HG03280 (cell line): ENCODE results near the gene JPH3.
A peak's percentile ranks its signal among the peaks of the same experiment; 100 is the strongest.

ENCODE experiments used
- ATAC-seq: cut with Tn5 transposase; IDR thresholded peaks from one replicate; pipeline ENCODE4 v1.9.1; 2021; ENCODE audit warnings: mild to moderate bottlenecking, moderate library complexity; ENCODE audit not compliant: unreplicated experiment

Gene JPH3

DNA sequence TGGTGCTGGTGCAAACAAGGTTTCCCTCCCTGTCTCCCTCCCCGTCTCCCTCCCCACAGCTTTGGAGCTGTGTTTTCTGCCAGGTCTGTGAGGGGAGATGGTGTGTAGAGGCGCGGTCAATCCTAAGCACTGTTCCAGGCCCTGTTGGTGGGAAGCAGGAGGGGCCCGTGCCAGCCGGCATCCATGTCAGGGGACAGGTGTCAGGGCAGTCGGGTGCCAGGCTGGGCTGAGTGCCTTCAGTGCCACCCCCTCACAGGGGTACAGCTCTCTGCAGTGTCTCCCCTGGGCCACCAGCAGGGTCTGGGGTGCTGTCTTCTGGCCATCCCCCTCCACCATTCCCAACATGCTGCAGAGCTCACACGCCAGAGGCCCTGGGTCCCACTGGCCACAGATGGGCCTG lies 89.9 kb downstream of the JPH3 start:
- ATAC-seq, result no peak

DNA sequence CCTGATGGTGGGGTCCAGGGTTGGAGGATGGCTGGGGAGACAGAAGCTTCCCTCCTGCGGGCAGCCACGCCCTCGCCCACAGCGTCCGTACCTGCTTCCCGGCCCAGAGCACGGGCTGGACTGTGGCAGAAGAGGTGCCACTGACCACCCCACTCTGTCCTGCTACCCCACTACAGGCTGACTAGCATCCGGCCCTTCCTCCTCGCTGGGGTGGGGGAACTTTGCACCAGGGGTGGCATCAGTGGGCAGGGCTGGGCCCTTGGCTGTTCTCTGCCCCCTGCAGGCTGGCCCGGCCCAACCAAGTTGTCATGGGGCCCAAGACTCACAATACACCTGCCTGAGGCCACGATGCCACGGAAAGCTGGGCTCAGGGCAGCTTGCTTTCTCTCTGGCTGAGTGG lies 90.4 kb downstream of the JPH3 start:
- ATAC-seq, result no peak

DNA sequence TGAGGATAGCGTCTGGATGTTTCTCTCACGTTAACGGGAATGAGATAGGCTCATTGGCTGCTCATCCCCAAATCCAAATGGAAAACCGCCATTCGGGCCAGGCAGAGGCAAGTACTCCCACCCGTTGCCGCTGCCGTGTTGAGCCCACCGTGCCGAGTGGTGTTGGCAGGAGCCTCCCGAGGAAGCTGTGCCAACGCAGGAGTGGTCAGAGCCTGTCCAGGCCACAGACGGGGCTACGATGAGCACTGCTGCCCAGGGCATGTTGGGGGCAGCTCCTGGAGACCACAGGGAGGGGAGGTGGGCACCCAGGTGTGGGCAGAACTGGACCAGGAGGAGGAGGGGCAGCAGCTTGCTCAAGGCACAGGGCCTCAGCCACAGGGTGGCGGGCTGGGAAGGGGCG lies 91.5 kb downstream of the JPH3 start:
- no peak for ATAC-seq

DNA sequence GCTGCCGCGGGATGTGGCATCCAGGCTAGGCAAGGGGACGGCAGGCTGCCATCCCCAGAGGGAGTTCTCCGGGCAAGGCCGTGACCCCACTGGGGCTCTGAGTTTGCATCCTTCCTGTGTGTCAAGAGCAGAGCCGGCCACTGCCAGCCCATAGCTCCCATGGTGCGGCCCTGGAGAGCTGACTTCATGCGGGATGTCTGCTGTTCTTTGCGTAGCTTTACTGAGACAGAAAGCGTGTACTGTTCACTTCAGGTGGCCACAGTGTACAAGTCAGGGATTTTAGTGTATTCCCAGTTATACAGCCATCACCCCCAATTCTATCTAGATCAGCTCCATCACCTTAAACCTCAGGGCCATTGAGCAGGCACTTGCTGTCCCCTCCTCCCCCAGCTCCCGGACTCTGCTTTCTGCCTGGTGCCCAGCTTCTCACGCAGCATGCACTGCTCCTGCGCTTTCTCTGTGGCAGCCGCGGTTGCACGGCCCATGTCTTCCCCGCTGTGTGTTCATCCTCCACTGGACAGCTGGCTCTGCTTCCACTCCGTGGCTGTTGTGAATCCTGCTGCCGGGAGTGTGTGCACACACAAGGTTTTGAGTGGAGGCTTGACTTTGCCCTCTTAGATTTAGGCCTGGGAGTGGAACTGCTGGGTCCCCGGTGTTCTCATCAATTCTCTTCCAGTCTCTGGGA lies 92.3 kb downstream of the JPH3 start:
- ATAC-seq, result no peak

DNA sequence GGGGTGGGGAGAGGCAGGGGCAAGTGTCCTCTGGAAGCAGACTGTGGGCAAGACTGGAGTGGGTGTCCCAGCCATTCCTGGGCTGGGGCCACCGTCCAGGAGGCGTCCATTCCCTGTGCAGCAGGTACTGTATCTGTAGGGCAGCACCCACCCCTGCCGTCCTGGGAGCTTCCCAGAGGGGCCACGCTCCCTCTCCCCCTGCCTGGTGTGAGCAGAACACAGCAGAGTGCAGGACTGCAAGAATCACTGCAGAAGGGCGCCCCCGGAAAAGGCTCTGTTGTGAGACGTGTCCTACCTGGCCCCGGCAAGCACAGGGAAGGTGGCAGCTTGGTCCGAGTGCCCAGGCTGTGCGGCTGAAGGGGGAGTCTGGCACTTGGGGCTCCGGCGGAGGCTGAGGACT lies 93.2 kb downstream of the JPH3 start:
- no peak for ATAC-seq

DNA sequence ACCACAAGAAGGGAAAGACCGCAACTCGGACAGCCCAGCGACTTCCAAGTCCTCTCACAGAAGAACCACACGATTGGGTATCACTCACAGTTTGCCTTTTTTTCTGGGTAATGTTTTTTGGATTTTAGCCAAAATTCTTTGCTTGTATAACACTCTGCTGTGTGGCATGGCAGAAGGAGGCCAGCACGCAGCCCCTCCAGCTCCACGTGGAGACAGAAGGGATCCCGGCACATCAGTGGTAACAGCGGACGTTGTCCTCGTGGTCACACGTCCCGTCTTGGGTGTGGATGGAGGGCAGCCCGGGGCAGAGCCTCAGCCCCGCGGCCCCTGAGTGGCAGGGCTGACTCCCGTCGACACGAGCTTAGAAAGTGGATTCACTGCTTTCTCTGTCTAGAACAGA lies 94.4 kb downstream of the JPH3 start:
- ATAC-seq, result no peak

DNA sequence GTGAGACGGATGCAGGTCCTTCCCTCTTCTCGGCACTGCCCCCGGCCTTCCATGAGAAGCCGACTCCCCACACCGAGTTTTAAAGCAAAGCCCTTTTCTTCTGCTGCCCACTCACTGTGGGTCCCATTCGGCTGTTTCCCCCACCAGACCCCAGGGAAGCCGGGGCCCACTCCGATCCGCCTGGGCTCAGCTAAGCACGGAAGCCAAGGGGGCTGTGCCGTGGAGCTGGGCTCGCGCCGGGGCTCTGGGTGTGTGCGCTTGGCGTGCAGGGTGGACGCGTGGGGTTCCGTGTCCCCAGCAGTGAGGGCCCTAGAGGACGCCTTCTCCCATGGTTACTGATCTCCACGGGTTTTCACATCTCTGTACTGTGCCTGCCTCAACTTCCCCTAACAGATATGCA lies 94.9 kb downstream of the JPH3 start:
- no peak for ATAC-seq

DNA sequence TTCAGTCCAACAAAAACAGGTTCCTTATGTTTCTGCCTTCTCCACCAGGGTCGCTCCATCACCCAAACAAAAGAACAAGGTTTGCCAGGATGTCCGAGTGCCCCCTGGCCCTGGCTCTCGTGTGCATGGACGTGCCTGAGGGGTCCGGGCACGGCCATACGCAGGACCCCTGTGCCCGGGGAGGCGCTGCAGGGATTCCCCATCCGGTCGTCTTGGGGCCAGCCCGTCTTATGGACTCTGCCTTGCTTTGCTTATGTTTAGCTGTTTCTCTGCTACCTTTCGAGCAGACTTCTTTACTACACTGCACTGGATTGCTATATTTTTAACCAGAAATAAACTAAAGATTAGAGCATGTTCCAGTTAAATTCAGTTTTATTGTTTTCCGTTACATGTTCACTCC lies 95.5 kb downstream of the JPH3 start:
- ATAC-seq, result no peak

DNA sequence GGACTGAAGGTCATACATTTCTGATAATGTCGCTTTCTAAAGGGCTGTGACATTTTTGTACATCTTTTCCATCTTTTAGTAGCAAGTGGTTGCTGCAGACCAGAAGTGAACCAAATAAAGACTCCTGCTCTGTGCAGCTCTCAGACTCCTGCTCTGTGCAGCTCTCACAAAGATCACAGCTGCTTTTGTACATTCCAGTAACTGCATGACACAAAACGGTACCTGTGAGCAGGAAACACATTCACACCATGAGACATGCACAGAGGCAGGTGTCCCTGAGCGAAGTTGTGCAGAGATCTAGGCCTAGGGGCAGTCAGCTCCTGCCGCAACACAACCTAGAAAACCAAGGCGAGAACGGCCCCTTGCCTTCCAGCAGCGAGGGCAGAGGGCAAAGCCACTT lies 95.9 kb downstream of the JPH3 start:
- ATAC-seq, result no peak

DNA sequence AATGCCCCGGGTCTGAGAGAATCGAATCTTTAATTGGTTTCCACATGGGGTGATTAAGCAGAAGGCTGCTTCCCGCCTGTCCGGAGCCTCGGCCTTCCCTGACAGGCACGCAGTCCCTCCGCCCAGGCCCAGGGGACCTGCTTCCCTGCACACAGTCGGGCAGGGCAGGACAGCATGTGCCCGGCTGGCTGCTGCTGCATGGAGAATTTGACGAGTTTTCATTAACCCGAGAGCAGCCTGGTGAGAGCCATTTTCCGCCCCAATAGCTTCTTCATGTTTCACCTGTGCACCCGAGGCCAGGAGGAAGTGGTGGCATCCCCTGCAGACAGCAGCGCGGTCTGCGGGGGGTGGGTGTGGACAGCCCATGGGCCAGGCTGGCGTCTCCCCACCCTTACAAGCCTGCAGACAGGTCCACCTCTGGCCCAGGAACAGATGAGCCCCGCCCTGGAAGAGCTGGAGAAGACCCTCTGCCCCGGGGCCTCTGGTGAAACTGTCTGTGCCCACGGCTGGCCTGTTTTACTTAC lies 96.4 kb downstream of the JPH3 start:
- ATAC-seq, result no peak

DNA sequence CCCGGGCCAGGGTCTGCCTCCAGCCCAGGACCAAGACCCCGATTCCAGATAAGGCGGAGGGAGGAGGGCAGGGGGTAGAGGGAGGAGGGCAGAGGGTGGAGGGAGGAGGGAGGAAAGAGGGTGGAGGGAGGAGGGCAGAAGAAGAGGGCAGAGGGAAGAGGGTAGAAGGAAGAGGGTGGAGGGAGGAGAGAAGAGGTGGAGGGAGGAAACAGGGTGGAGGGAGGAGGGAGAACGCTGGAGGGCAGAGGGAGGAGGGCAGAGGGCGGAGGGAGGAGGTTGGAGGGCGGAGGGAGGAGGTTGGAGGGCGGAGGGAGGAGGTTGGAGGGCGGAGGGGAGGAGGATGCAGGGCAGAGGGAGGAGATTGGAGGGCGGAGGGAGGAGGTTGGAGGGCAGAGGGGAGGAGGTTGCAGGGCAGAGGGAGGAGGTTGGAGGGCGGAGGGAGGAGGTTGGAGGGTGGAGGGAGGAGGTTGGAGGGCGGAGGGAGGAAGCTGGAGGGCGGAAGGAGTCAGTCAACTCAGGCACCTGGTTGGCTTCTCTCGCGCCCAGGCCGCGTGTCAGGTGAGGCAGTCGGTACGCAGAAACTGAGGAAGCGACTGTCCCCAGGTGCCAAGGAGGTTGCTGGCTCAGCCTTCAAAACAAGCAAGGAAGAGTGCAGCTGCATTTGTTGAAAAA lies 98.2 kb downstream of the JPH3 start:
- no peak for ATAC-seq

DNA sequence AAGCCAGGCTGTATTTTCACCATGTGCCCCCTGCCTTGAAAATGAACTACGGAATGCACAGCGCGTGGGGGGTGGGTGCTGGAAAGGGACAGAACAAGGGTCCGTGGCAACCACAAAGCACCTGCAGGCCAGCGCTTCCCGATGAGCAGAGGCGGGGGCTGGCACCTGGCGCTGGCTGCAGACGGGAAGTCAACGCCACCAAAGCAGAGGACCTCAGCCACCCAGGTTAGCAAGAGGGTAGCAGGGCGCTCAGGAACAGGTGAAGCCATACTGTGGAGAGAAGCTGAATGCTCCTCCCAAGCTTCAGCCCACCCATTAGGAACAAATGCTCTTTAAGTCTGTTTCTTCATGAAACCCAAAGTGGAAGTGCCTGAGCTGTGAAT lies 98.8 kb downstream of the JPH3 start:
- no peak for ATAC-seq

DNA sequence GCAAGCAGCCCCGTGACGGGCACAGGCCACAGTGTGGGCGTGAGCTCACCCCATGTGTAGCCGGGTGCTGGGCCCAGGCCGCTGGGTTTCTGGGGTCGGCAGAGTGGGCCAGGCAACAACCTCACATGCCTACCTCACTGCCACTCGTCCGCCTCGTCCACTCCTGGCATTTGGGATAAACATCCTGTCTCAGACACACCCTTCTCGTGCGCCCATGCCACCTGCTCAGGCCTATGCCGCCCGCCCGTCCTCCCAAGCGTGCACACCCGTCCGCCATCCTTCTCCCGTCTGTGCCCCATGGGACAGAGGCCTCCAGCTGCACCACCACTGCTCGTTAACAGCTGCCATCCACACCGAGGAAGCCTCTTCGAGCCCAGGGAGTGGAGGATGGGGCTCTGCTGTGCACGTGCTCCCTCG lies 99.2 kb downstream of the JPH3 start:
- no peak for ATAC-seq

DNA sequence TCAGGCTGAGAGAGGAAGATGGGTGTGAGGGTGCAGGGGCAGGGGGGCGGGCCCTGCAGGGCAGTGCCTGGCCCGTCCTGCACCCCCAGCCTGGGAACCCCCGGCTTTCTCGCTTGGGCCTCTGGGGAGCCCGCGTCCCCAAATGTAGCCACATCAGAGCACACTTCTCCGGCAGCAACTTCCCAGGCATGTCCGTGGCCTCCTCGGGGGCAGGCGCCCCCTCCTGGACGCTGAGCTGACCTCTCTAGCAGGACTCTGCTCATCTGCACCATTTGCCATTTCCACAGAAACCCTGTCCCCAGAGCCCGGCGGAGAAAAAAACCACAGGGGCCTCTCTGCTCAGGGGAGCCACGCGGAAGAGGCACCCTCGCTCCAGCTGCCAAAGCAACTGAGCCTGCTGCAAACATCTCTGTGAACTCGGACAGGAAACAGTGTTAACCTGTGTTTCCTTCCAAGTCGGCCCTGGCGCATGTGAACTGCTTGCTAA lies 100.1 kb downstream of the JPH3 start:
- peak; percentile 41 for ATAC-seq

DNA sequence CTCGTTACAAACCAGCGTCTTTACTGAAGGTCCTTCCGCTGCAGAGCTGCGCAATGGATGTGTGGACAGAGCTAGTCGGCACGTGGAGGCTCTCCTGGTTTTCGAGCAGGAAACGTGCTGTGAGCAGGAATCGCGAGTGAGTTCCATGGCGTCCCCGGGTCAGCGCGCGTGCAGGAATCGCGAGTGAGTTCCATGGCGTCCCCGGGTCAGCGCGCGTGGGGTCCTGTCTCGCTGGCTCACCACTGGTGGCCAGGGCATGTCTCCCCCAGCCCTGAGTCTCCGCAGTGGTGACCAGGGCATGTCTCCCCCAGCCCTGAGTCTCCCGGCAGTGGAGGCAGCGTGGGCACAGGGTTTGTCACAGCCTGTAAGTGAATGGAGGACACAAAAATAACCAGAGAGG lies 100.8 kb downstream of the JPH3 start:
- no peak for ATAC-seq

DNA sequence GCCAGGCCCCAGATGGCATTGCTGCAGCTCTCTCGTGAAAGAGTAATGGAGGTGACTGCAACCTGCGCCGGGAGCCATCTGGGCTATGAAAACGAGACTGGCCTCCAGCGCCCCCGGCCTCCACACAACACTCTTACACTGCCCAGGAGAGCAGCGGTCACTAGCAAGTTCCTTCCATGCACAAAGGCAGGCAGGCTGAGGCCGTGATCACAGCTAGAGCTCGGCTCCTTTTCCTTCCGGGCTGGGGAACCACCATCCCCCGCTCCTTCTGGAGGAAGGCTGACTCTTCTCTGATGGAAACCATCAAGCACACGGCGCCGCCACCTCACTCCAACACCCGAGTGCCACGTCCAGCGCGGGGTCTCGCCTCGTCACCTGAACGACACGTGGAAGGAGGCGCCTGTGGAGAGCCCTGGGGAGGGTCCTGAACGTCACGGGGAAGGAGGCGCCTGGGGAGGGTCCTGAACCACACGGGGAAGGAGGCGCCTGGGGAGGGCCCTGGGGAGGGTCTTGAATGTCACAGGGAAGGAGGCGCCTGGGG lies 101.6 kb downstream of the JPH3 start:
- no peak for ATAC-seq

DNA sequence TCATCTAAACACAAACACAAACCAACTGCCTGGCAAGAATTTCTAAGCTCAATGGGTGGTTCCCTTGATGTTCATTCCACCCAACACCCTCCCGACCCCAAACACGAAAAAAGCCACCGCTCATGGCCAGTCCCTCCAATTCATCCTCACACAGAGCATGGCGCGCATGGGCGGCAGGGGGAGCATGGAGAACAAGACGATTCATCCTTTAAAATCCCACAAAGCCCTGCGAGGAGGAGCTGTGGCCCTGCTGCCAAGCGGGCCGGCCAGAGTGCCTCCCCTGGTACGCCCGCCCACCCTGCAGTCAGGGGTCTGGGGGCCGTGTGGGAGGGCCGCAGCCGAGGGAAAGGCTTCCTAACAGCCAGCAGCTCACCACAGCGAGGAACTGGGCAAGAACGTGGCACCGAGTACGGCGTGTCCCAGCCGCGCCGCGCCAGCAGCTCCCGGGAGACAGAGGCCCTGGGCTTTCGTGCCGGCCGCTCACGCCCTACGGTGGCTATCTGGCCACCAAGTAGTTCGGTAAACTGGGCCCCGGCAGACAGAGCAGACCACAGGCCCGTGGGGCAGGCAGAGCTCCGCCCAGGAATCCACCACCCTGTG lies 102.5 kb downstream of the JPH3 start:
- no peak for ATAC-seq

DNA sequence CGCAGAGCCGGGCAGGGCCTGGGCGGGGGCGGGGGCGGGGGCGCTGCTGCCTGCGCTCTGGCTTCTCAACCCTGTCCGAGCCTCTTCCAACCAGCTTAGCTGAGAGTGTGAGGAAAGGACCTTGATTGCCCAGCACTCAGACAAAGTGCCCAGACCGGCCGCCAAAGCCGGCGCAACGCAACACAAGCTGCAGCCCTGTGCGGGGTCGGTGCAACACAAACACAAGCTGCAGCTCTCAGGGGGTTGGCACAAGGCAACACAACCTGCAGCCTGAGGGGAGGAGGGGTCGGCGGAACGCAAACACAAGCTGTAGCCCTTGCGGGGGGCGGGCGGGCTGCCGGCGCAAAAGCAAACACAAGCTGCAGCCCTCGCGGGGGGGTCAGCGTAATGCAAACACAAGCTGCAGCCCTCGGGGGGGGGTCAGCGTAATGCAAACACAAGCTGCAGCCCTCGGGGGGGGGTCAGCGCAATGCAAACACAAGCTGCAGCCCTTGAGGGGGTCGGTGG lies 103.5 kb downstream of the JPH3 start:
- no peak for ATAC-seq

DNA sequence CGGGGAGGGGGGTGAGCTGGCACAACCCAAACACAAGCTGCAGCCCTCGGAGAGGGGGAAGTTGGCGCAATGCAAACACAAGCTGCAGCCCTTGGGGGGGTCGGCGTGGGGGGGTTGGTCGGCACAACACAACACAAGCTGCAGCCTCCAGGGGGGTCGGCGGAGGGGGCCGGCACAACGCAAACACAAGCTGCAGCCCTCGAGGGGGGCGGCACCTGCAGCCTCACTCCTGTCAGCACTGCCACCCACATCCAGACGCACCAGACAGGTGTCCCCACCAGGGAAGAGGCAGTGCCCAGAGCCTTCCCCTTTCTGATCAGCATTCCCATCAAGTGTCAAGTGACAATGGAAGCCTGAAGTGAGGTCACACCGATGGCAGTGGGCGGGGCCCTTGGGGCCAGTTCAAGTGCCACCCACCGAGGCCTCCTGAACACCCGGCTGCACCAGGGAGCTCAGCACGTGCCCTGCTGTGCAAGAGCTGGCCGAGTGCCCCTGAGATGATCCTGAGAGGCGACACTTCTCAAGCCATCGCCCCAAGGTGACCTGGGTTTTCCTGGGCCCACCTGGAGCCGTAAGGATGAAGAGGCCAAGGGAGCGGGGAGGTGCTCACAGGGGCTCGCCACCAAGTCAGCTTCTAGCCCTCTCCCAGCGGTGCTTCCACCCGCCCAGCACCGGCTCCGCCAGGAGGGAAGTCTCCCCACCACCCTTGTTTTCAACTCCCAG lies 104.1 kb downstream of the JPH3 start:
- no peak for ATAC-seq

DNA sequence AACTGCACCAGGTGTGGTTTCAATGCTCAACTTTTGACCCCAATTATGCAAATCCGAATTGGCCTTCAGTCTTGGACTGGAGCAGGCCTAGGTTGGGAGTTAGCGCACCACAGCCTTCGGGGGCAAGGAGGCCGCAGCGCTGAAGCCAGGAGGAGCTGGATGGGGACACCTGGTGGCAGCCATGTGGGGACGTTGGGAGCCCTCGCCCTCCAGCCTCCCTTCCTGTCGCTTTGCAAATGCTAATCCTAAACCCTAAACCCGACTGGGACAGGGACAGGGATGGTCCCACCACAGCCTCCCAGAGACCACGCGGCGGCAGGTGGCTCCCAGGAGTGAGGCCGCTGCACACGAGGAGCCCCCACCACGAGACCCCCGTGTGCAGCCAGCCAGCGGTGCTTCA lies 104.8 kb downstream of the JPH3 start:
- ATAC-seq, result no peak
